ENCODE measurements around the gene SLC16A6. TPM values are rescaled to one million over a fixed set of nuclear protein-coding genes. Genes with fewer than 3 reads are reported as not detected.

SLC16A6 gene
- total RNA-seq, 1 experiment from 2014 or later = 0.22 TPM

GRCh38 chr17:68238871-68239253 is 52.1 kb downstream of the SLC16A6 start:
- ChIA-PET CTCF (no interaction called here), POLR2A (no interaction called here)
- Mint-ChIP-seq H3K36me3 (no peaks in the 10 kb centered on the region), H3K27me3 (ENCODE audit: low read depth) (no peaks in the 10 kb centered on the region), H3K9me3 (no peaks in the 10 kb centered on the region), H3K4me3 (no peak overlapping the region), H3K27ac (no peak overlapping the region), H3K4me1 (0 out of 2 replicates have a peak, but pooled peaks cover 6% of the 10 kb centered on the region)
- DNase-seq (ENCODE audit: low spot score) (no peak), ATAC-seq (no peak)
- TF ChIP-seq SOX15 (CRISPR knock-in tag; IDR thresholded peaks at IDR 0.05) (no peak), NFATC4 (CRISPR knock-in tag; IDR thresholded peaks at IDR 0.05) (no peak), AFF4 (CRISPR knock-in tag; IDR thresholded peaks at IDR 0.05; ENCODE audit: borderline replicate concordance) (no peak), CBFB (CRISPR knock-in tag; IDR thresholded peaks at IDR 0.05; ENCODE audit: low read depth) (no peak), TP53 (CRISPR knock-in tag; IDR thresholded peaks at IDR 0.05) (no peak), OVOL2 (CRISPR knock-in tag; IDR thresholded peaks at IDR 0.05; ENCODE audit: borderline replicate concordance) (no peak), GRHL2 (CRISPR knock-in tag; IDR thresholded peaks at IDR 0.05; ENCODE audit: insufficient replicate concordance, severe bottlenecking) (no peak), FOXP1 (CRISPR knock-in tag; IDR thresholded peaks at IDR 0.05; ENCODE audit: borderline replicate concordance) (no peak), ETV6 (CRISPR knock-in tag; IDR thresholded peaks at IDR 0.05) (no peak), ZNF281 (CRISPR knock-in tag; IDR thresholded peaks at IDR 0.05) (no peak), ZMAT4 (CRISPR knock-in tag; IDR thresholded peaks at IDR 0.05) (no peak), IRF1 (CRISPR knock-in tag; IDR thresholded peaks at IDR 0.05) (no peak), ZNF263 (CRISPR knock-in tag; IDR thresholded peaks at IDR 0.05; ENCODE audit: low read depth) (no peak)
- TF ChIP-seq, protein P1, sequence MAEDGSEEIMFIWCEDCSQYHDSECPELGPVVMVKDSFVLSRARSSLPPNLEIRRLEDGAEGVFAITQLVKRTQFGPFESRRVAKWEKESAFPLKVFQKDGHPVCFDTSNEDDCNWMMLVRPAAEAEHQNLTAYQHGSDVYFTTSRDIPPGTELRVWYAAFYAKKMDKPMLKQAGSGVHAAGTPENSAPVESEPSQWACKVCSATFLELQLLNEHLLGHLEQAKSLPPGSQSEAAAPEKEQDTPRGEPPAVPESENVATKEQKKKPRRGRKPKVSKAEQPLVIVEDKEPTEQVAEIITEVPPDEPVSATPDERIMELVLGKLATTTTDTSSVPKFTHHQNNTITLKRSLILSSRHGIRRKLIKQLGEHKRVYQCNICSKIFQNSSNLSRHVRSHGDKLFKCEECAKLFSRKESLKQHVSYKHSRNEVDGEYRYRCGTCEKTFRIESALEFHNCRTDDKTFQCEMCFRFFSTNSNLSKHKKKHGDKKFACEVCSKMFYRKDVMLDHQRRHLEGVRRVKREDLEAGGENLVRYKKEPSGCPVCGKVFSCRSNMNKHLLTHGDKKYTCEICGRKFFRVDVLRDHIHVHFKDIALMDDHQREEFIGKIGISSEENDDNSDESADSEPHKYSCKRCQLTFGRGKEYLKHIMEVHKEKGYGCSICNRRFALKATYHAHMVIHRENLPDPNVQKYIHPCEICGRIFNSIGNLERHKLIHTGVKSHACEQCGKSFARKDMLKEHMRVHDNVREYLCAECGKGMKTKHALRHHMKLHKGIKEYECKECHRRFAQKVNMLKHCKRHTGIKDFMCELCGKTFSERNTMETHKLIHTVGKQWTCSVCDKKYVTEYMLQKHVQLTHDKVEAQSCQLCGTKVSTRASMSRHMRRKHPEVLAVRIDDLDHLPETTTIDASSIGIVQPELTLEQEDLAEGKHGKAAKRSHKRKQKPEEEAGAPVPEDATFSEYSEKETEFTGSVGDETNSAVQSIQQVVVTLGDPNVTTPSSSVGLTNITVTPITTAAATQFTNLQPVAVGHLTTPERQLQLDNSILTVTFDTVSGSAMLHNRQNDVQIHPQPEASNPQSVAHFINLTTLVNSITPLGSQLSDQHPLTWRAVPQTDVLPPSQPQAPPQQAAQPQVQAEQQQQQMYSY (CRISPR knock-in tag; IDR thresholded peaks at IDR 0.05) = no peak
